GM12801 (cell line): Measurements from ENCODE around the gene PRKAR1B.

Source experiments
- TF ChIP-seq, protein P1 (sequence below): IDR thresholded peaks from one replicate; pipeline ENCODE4 v1.5.1; 2011; ENCODE audit warnings: control low read depth; ENCODE audit not compliant: insufficient read length; ENCODE audit errors: extremely low read depth

Gene PRKAR1B

DNA sequence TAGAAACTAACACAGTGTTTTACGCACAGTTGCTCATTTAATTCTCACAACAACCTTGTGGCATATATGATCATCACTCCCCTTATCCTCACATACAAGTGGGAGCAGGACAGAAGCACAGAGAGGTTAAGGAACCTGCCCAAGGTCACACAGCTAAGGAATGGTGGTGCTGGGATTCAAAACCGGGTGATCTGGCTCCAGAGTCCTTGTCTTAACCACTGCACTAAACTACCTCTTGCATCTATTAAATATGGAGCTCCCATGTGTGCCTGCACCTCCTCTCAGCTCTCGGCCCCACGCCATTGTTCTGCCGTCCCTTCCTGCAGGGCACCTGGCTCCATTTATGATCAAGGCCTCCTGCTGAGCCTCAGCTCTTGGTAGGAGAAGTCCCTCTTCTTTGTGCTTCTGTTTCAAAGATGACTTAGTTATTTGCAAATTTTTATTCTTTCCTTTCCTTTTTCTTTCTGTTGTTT, 107.7 kb downstream of the PRKAR1B start:
- TF ChIP-seq, protein P1, sequence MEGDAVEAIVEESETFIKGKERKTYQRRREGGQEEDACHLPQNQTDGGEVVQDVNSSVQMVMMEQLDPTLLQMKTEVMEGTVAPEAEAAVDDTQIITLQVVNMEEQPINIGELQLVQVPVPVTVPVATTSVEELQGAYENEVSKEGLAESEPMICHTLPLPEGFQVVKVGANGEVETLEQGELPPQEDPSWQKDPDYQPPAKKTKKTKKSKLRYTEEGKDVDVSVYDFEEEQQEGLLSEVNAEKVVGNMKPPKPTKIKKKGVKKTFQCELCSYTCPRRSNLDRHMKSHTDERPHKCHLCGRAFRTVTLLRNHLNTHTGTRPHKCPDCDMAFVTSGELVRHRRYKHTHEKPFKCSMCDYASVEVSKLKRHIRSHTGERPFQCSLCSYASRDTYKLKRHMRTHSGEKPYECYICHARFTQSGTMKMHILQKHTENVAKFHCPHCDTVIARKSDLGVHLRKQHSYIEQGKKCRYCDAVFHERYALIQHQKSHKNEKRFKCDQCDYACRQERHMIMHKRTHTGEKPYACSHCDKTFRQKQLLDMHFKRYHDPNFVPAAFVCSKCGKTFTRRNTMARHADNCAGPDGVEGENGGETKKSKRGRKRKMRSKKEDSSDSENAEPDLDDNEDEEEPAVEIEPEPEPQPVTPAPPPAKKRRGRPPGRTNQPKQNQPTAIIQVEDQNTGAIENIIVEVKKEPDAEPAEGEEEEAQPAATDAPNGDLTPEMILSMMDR, result no peak

GRCh38 chr7:618539-619367, 108.3 kb downstream of the PRKAR1B start:
- TF ChIP-seq, protein P1, result no peak

GRCh38 chr7:617614-618538, 109.2 kb downstream of the PRKAR1B start:
- TF ChIP-seq, protein P1, result no peak

- TF ChIP-seq, protein P1, result no peak
Measured at GRCh38 chr7:613442-614140, 113.5 kb downstream of the PRKAR1B start.

- TF ChIP-seq, protein P1, result no peak
Measured at GRCh38 chr7:611281-611810, 115.7 kb downstream of the PRKAR1B start.

DNA sequence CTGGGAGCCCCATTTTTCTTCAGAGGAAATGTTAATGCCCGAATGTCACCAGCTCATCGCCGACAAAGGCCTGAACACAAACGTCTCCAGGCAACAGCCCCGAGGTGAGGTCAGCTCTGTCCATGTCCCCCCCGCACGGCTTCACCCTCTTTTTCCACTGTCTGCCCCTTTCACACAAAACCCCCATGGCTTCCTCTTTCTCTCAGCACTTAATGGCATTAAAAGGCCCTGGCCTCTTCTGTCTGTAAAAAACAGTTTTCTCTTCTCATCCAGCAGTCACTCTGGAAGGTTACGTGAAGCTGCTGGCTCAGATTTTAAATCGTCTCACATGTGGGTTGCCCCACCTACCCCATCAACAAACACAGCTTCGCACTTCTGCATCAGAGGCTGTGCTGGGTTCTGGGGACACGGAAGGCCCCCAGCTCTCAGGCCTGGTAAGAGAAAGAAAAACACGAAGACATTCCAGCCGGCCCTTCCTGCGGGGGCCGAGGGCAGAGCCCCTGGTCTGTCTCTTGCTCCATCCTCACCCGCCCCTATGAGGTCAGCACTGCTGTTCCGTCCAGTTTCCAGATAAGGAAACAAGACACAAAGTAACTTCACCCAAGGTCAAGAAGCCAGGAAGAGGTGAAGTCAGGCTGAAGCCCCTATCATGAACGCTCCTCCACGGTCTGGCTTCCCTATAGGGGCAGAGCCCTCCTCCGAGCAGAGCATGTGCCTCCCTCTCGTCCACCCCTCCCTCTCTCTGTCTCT, 116.4 kb downstream of the PRKAR1B start:
- TF ChIP-seq, protein P1, result no peak
